NCI-H748 treated with DMSO at 0.1 percent for 48 hours (cell line): ENCODE results near the gene B4GALT2.

ENCODE experiments used
- DNase-seq: peaks from one replicate; lab custom pipeline; 2025; lab: John Stamatoyannopoulos, UW

B4GALT2 gene

GRCh38 chr1:44002606-44003157, 23.7 kb downstream of the B4GALT2 start:
- no peak for DNase-seq

- no peak for DNase-seq
Observed at GRCh38 chr1:44008259-44008658, 29.2 kb downstream of the B4GALT2 start.

- no peak for DNase-seq
Observed at GRCh38 chr1:44010935-44011471, 32.0 kb downstream of the B4GALT2 start.

GRCh38 chr1:44012404-44012803, 33.4 kb downstream of the B4GALT2 start:
- DNase-seq: no peak

- DNase-seq: no peak
Observed at GRCh38 chr1:44012941-44013609, 34.1 kb downstream of the B4GALT2 start.

- no peak for DNase-seq
Observed at GRCh38 chr1:44013949-44014348, 34.9 kb downstream of the B4GALT2 start.

- no peak for DNase-seq
Observed at GRCh38 chr1:44014365-44015104, 35.5 kb downstream of the B4GALT2 start.

GRCh38 chr1:44015206-44015605, 36.2 kb downstream of the B4GALT2 start:
- no peak for DNase-seq

- no peak for DNase-seq
Observed at GRCh38 chr1:44016041-44016889, 37.3 kb downstream of the B4GALT2 start.

GRCh38 chr1:44016890-44017400, 37.9 kb downstream of the B4GALT2 start:
- DNase-seq: no peak

GRCh38 chr1:44019466-44019948, 40.5 kb downstream of the B4GALT2 start:
- DNase-seq: no peak

- DNase-seq: no peak
Observed at GRCh38 chr1:44020464-44020863, 41.5 kb downstream of the B4GALT2 start.

- no peak for DNase-seq
Observed at GRCh38 chr1:44021156-44021555, 42.1 kb downstream of the B4GALT2 start.

GRCh38 chr1:44021581-44022321, 42.7 kb downstream of the B4GALT2 start:
- DNase-seq: no peak

GRCh38 chr1:44024031-44024902, 45.3 kb downstream of the B4GALT2 start:
- DNase-seq: no peak

- no peak for DNase-seq
Observed at GRCh38 chr1:44024903-44025525, 46.0 kb downstream of the B4GALT2 start.

- no peak for DNase-seq
Observed at GRCh38 chr1:44025816-44026215, 46.8 kb downstream of the B4GALT2 start.

- DNase-seq: no peak
Observed at GRCh38 chr1:44027320-44027719, 48.3 kb downstream of the B4GALT2 start.

- DNase-seq: peak; percentile 86
Observed at GRCh38 chr1:44029260-44029910, 50.4 kb downstream of the B4GALT2 start.
